GM18868 (cell line): ENCODE results near the gene NDUFB2.
"Not testable (repeated sequence)": the region's sequence is repeated elsewhere in the genome, so short reads cannot be mapped to it uniquely, and the experiment has no call there.

ENCODE experiments used
- ATAC-seq: cut with Tn5 transposase; IDR thresholded peaks from one replicate; pipeline ENCODE4 v1.9.1; 2021; ENCODE audit warnings: mild to moderate bottlenecking, moderate library complexity; ENCODE audit not compliant: unreplicated experiment

Gene NDUFB2

GRCh38 chr7:140672382-140673062, 24.0 kb upstream of the NDUFB2 start, which contains the start of gene ADCK2:
Gene ADCK2, plus strand, starts transcription at chr7:140672945. Its CDS starts 386 bp downstream, at chr7:140673331.
- ATAC-seq: peak; percentile 54

- ATAC-seq: peak; percentile 32
Measured at GRCh38 chr7:140673063-140673773, 23.3 kb upstream of the NDUFB2 start.

DNA sequence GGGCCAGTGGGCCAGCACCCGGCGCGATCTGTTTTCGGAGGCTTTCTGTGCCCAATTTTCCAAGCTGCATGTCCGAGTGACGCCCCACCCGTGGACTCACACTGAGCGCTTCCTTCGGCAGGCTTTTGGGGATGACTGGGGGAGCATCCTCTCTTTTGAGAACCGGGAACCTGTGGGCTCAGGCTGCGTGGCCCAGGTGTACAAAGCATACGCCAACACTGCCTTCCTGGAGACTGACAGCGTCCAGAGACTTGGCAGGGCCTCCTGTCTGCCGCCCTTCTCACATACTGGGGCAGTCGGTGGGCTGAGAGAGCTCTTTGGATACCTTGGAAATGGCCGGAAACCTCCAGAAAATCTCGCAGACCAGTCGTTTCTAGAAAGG, 22.7 kb upstream of the NDUFB2 start:
- no peak for ATAC-seq

- peak; percentile 23 for ATAC-seq
Measured at GRCh38 chr7:140674356-140674800, 22.1 kb upstream of the NDUFB2 start.

- no peak for ATAC-seq
Measured at GRCh38 chr7:140674899-140675701, 21.4 kb upstream of the NDUFB2 start.

DNA sequence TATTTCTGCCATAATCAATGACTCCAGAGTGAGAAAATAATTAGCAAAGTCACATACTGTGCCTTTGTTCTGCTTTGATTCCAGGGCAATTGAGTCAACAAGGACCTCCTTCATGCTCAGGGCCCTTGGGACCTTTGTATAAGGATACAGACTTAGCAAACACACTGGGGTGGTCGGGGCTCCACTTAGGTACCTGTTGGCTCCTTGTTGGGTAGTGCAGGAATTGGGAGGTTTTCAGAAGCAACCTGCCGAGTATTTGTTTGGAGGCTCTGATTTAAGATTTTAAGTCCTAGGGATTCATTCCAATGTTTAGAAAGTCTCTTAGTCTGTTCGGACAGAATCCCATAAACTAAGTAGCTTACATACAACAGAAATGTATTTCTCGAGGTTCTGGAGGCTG, 20.8 kb upstream of the NDUFB2 start:
- no peak for ATAC-seq

GRCh38 chr7:140676306-140676705, 20.2 kb upstream of the NDUFB2 start:
- ATAC-seq: peak; percentile 65

DNA sequence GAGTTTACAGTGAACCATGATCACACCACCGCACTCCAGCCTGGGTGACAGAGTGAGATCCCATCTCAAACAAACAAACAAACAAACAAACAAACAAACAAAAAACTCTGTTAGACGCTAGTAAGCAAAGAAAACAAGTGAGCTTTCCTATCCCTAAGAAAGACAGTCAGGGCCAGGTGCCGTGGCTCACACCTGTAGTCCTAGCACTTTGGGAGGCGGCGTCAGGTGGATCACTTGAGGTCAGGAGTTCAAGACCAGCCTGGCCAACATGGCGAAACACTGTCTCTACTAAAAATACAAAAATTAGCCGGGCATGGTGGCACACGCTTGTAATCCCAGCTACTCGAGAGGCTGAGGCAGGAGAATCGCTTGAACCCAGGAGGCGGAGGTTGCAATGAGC, 19.6 kb upstream of the NDUFB2 start:
- not testable (repeated sequence) for ATAC-seq

GRCh38 chr7:140677496-140677895, 19.0 kb upstream of the NDUFB2 start:
- ATAC-seq: no peak

- ATAC-seq: no peak
Measured at GRCh38 chr7:140678081-140678815, 18.3 kb upstream of the NDUFB2 start.

- no peak for ATAC-seq
Measured at GRCh38 chr7:140678816-140679130, 17.7 kb upstream of the NDUFB2 start.

GRCh38 chr7:140679186-140679585, 17.3 kb upstream of the NDUFB2 start:
- no peak for ATAC-seq

GRCh38 chr7:140680886-140681285, 15.6 kb upstream of the NDUFB2 start:
- no peak for ATAC-seq

GRCh38 chr7:140681766-140682165, 14.7 kb upstream of the NDUFB2 start:
- ATAC-seq: no peak

DNA sequence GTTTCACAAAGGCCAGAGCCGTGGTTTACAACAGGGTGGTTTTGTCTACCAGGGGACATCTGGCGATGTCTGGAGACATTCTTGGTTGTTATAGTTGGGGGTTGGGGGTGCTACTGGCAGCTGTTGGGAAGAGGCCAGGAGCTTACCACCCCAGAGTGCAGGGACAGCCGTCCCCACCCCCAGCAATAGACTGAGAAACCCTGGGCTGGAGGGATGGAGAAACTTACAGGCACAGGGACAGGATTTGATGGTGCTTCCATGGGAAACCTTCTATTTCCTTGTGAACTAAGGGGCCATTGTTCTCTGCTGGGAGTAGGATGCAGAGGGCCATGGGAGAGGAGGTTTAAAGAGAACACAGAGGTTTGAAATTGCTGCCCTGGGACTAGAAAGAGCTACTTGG, 12.9 kb upstream of the NDUFB2 start:
- no peak for ATAC-seq

DNA sequence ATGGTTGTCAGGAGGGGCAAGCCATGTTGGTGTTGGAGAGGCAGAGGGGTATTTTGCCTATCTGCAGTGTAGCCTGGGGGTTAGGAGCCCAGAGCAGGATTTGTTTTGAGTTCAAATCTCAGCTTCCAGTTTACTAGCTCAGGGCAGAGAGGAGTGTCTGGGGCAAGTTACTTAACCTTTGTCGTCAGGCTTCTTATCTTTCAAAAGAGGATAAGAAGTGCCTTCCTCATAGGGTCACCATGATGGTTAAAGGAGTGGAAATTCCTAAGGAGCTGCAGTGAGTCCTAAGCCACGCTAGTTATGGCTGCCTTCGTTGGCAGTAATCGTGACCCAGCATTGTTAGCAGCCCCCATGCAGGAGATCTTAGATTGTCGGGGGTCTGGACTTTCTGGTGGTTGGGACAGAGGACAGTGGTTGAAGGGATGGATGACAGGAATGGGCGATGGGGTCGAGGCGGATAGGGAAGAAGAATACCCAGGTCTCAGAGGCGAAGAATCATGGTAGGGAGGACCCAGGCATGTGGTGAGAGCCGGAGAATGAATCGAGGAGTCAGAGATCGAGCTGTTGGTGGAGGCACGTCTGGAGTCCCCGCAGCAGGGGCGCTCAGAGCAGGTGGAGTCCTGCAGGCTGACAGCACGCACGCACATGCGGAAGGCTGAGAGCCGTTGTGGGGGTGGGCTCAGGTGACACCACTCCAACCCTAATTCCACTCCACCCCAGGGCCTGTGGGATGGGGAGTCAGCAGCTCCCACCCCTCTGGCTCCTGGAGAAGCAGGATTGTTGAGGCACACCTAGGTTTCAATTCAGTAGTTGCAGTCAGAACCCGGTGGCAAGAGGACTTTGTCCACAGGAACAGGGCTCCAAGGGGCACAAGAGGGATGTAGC, 12.2 kb upstream of the NDUFB2 start:
- no peak for ATAC-seq

GRCh38 chr7:140685407-140686087, 11.0 kb upstream of the NDUFB2 start:
- ATAC-seq: no peak

GRCh38 chr7:140686921-140687320, 9.6 kb upstream of the NDUFB2 start:
- no peak for ATAC-seq

DNA sequence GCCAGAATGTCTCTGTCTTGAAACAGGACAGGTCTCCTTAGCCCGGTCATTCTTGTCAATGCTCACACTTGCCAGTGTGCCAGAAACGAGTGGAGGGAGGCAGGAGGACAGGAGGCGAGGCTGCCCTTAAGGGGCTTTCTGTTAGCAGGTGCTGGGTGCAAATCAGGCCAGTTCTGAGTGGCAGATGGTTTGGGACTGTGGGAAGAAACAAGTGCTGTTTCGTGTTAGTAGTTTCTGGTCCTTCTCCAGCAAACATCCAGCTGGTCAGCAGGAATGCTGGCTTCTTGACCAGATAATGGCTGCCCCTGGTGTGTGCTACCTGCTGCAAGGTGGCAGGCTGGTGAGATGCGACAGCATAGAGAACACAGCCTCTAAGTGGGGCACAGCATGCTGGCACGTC, 8.2 kb upstream of the NDUFB2 start:
- ATAC-seq: no peak
